B cell (primary cell): ENCODE measurements around the gene PXMP4. TPM values are rescaled to one million over a fixed set of nuclear protein-coding genes. Genes with fewer than 3 reads are reported as not detected.

Experiments used
- ATAC-seq: fragments of 200-7000 bp; cut with Tn5 transposase; one replicate; pipeline ENCODE4 v1.10.0; 2021; ENCODE audit warnings: low read depth, mild to moderate bottlenecking, moderate number of reproducible peaks, moderate library complexity
- CTCF ChIA-PET: fragments of 350-600 bp; sonication (Branson Sonifier 250); formaldehyde crosslinking; loops from one replicate; lab custom pipeline; 2021; ENCODE audit warnings: antibody characterized with exemption, inconsistent platforms; lab: Charles Lee
- POLR2A ChIA-PET: fragments of 350-600 bp; sonication (Branson Sonifier 250); formaldehyde crosslinking; loops from one replicate; lab custom pipeline; 2021; ENCODE audit warnings: antibody characterized with exemption; lab: Charles Lee
- DNase-seq: peaks from one replicate; pipeline ENCODE4 v3.0.0; 2013
- H2AFZ ChIP-seq: 2 replicates; pipeline ENCODE4 v1.6.1; 2012; ENCODE audit warnings: mild to moderate bottlenecking, low read depth, low read length; ENCODE audit not compliant: insufficient read depth, poor library complexity, severe bottlenecking
- H3K27ac ChIP-seq, 2 donors: 1 replicate in 1 of 2; 2 replicates in 1 of 2; pipeline ENCODE4 v1.5.1; 2012 to 2013; ENCODE audit warnings: low read length in 2 of 2, mild to moderate bottlenecking in 2 of 2, moderate library complexity in 1 of 2
- H3K27me3 ChIP-seq, 4 experiments: fragments of 200-600 bp in 1 of 4; sonication (generic) in 1 of 4; replicated peaks in 1 of 4; 1 replicate in 2 of 4; 2 replicates in 2 of 4; pipeline versions ENCODE4 v1.6.1 to v1.7.0; 2013 to 2016; ENCODE audit warnings: low read length in 3 of 4, mild to moderate bottlenecking in 2 of 4, mixed read lengths in 1 of 4, moderate library complexity in 1 of 4; ENCODE audit not compliant: insufficient read depth in 4 of 4, control insufficient read depth in 3 of 4; ENCODE audit errors: control extremely low read depth in 1 of 4
- H3K36me3 ChIP-seq, 2 experiments: replicated peaks in 1 of 2; 1 replicate in 1 of 2; 2 replicates in 1 of 2; pipeline versions ENCODE4 v1.6.1 to v1.7.1; 2013; ENCODE audit warnings: low read length in 1 of 2; ENCODE audit not compliant: insufficient read depth in 2 of 2, control insufficient read depth in 1 of 2; ENCODE audit errors: control extremely low read depth in 1 of 2, extremely low read depth in 1 of 2
- H3K4me1 ChIP-seq, 2 donors: fragments of 200-600 bp in 1 of 2; sonication (generic) in 1 of 2; 1 replicate in 1 of 2; 2 replicates in 1 of 2; pipeline versions ENCODE4 v1.5.1 to v1.6.1; 2013 to 2017; ENCODE audit warnings: low read length in 2 of 2; ENCODE audit not compliant: control insufficient read depth in 2 of 2, insufficient read depth in 2 of 2
- H3K4me2 ChIP-seq: replicated peaks from 2 replicates; pipeline ENCODE3; 2012; ENCODE audit warnings: mild to moderate bottlenecking, low read depth, low read length; ENCODE audit not compliant: poor library complexity, severe bottlenecking
- H3K4me3 ChIP-seq, 5 experiments: fragments of 200-600 bp in 1 of 5; sonication (generic) in 1 of 5; 1 replicate in 3 of 5; 2 replicates in 2 of 5; pipeline versions ENCODE4 v1.5.1 to v1.7.0; 2011 to 2016; ENCODE audit warnings: low read length in 4 of 5, mild to moderate bottlenecking in 4 of 5, low read depth in 2 of 5, control low read depth in 1 of 5, moderate library complexity in 1 of 5; ENCODE audit not compliant: insufficient read depth in 1 of 5; ENCODE audit errors: control extremely low read depth in 1 of 5, extremely low read depth in 1 of 5
- H3K79me2 ChIP-seq: fragments of 200-600 bp; sonication (generic); one replicate; pipeline ENCODE4 v1.6.0; 2016; ENCODE audit warnings: low read length; ENCODE audit not compliant: control insufficient read depth, insufficient read depth
- H3K9ac ChIP-seq: fragments of 200-600 bp; sonication (generic); 2 replicates; pipeline ENCODE4 v1.6.1; 2017; ENCODE audit warnings: mild to moderate bottlenecking, low read length, moderate library complexity
- H3K9me3 ChIP-seq, 3 donors: one replicate each; pipeline versions ENCODE4 v1.6.1 to v1.7.1; 2013; ENCODE audit warnings: low read length in 2 of 3; ENCODE audit not compliant: control insufficient read depth in 2 of 3, insufficient read depth in 1 of 3; ENCODE audit errors: control extremely low read depth in 1 of 3
- H4K20me1 ChIP-seq: 2 replicates; pipeline ENCODE4 v1.6.0; 2012; ENCODE audit warnings: mild to moderate bottlenecking, low read length; ENCODE audit not compliant: insufficient read depth, control insufficient read depth, poor library complexity, severe bottlenecking
- H3K27ac Mint-ChIP-seq: one replicate; pipeline ENCODE4 v1.8.0; 2021; ENCODE audit warnings: mixed read lengths
- H3K27me3 Mint-ChIP-seq: one replicate; pipeline ENCODE4 v1.8.0; 2021; ENCODE audit warnings: mixed read lengths
- H3K4me1 Mint-ChIP-seq: one replicate; pipeline ENCODE4 v1.8.0; 2021; ENCODE audit warnings: mixed read lengths
- H3K4me3 Mint-ChIP-seq: one replicate; pipeline ENCODE4 v1.8.0; 2021; ENCODE audit warnings: mixed read lengths
- H3K9me3 Mint-ChIP-seq: one replicate; pipeline ENCODE4 v1.8.0; 2022; ENCODE audit warnings: mixed read lengths; ENCODE audit not compliant: insufficient read depth
- EZH2 ChIP-seq: IDR thresholded peaks from 2 replicates; pipeline ENCODE4 v1.6.1; 2012; ENCODE audit warnings: borderline replicate concordance, low read depth, mild to moderate bottlenecking, moderate library complexity, low read length; ENCODE audit not compliant: insufficient read depth, poor library complexity, severe bottlenecking
- WGBS: methylation state at CpG from one replicate; pipeline ENCODE4 v1.1.5; 2013; ENCODE audit warnings: missing lambda C conversion rate; ENCODE audit not compliant: insufficient coverage; 5-methylcytosine and 5-hydroxymethylcytosine counted together
- intact Hi-C: fragments of 100-400 bp; cut with micrococcal nuclease; formaldehyde crosslinking; loops from one replicate; pipeline ENCODE4 v1.10.0; 2022
- polyA plus RNA-seq: library from polyadenylated mRNA; depleted of rRNA; stranded (reverse); fragments of >200 nt; gene quantifications from 2 replicates; pipeline ENCODE4 v1.2.3, GENCODE V29; 2012
- total RNA-seq, 2 donors: library from RNA; stranded (reverse); fragments of 120-200 nt in 1 of 2; gene quantifications; 1 replicate in 1 of 2; 2 replicates in 1 of 2; pipeline versions ENCODE4 v1.2.3 to v1.2.4, GENCODE V29; 2013 to 2022
- TF ChIP-seq, protein P1 (sequence below): fragments of 200-600 bp; IDR thresholded peaks from one replicate; pipeline ENCODE4 v1.8.0; 2022; ENCODE audit warnings: antibody characterized with exemption, mild to moderate bottlenecking

Gene PXMP4
- total and polyA plus RNA-seq, 2 donors (not counting 1 experiment from before 2014, with no cell fraction given), result 5.0 to 6.6 TPM

- intact Hi-C loops, result no loop called here
- H3K4me1 ChIP-seq, result peaks cover 0 to 4% of the 10 kb centered on the region in 2 donors
- Mint-ChIP-seq H3K4me3 (no peak overlapping the region), H3K4me1 (peaks cover 2% of the 10 kb centered on the region), H3K9me3 (no peaks in the 10 kb centered on the region), H3K27me3 (no peaks in the 10 kb centered on the region), H3K27ac (no peak overlapping the region)
- DNase-seq (no peak), ATAC-seq (no peak)
- H3K9me3 ChIP-seq, result no peaks in the 10 kb centered on the region
- TF ChIP-seq, protein P1, sequence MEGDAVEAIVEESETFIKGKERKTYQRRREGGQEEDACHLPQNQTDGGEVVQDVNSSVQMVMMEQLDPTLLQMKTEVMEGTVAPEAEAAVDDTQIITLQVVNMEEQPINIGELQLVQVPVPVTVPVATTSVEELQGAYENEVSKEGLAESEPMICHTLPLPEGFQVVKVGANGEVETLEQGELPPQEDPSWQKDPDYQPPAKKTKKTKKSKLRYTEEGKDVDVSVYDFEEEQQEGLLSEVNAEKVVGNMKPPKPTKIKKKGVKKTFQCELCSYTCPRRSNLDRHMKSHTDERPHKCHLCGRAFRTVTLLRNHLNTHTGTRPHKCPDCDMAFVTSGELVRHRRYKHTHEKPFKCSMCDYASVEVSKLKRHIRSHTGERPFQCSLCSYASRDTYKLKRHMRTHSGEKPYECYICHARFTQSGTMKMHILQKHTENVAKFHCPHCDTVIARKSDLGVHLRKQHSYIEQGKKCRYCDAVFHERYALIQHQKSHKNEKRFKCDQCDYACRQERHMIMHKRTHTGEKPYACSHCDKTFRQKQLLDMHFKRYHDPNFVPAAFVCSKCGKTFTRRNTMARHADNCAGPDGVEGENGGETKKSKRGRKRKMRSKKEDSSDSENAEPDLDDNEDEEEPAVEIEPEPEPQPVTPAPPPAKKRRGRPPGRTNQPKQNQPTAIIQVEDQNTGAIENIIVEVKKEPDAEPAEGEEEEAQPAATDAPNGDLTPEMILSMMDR, result no peak
- no peak for TF ChIP-seq EZH2
- H3K36me3 ChIP-seq, result peaks cover 0 to 35% of the 10 kb centered on the region in 2 experiments
- no peaks in the 10 kb centered on the region for H4K20me1 ChIP-seq
- no peaks in the 10 kb centered on the region for H3K79me2 ChIP-seq
- H3K27me3 ChIP-seq, result no peaks in the 10 kb centered on the region
- H3K9ac ChIP-seq, result no peak overlapping the region
- no peak overlapping the region for H3K4me3 ChIP-seq
- H2AFZ ChIP-seq, result no peak overlapping the region
- no peak overlapping the region for H3K27ac ChIP-seq
- CTCF ChIA-PET, result interaction anchor here (0.6 to 0.7 kb wide), 2 partner anchors 8 to 13 kb away, joined by 3 read pairs; no protein-coding TSS in a partner anchor
- POLR2A ChIA-PET, result no interaction called here
- no peak overlapping the region for H3K4me2 ChIP-seq
- 95% methylated on average over 8 of the region's 10 CpGs for WGBS
These were observed 6.2 kb downstream of the PXMP4 start for GRCh38 chr20:33713865-33714367.

DNA sequence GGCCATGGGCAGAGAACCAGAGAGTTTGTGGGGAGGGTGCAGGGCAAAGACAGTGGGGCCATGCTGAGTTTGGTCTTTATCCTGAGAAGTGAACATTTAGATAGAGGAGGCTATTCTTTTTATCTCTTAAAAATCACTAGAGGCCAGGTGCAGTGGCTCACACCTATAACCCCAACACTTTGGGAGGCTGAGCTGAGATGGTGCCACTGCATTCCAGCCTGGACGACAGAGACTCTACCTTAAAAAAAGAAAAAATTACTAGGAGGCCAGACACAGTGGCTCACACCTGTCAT lies 8.7 kb downstream of the PXMP4 start:
- H3K27ac Mint-ChIP-seq, result no peak overlapping the region
- Histone ChIP-seq H3K4me3 (no peak overlapping the region), H3K9me3 (no peaks in the 10 kb centered on the region), H3K27me3 (no peaks in the 10 kb centered on the region), H3K27ac (no peak overlapping the region), H3K9ac (no peak overlapping the region), H3K4me2 (no peak overlapping the region), H2AFZ (no peak overlapping the region), H4K20me1 (no peaks in the 10 kb centered on the region), H3K4me1 (peaks cover 0 to 4% of the 10 kb centered on the region in 2 donors), H3K36me3 (peaks cover 0 to 48% of the 10 kb centered on the region in 2 experiments), H3K79me2 (no peaks in the 10 kb centered on the region)
- peaks cover 2% of the 10 kb centered on the region for H3K4me1 Mint-ChIP-seq
- no CpG with 5 or more reads among the region's 1 CpG for WGBS
- no peak for TF ChIP-seq EZH2
- TF ChIP-seq, protein P1, result no peak
- H3K27me3 Mint-ChIP-seq, result no peaks in the 10 kb centered on the region
- H3K9me3 Mint-ChIP-seq, result no peaks in the 10 kb centered on the region
- DNase-seq, result no peak
- intact Hi-C loops, result no loop called here
- H3K4me3 Mint-ChIP-seq, result no peak overlapping the region
- ChIA-PET POLR2A (no interaction called here), CTCF (no interaction called here)
- no peak for ATAC-seq
